SW480 (cell line): ENCODE measurements around the gene TMEM208.

Experiments
- DNase-seq: peaks from one replicate; pipeline ENCODE4 v3.0.0-alpha.2; 2016; ENCODE audit warnings: low spot score

The TMEM208 gene

GRCh38 chr16:67252609-67253497, 25.9 kb downstream of the TMEM208 start:
- no peak for DNase-seq

- no peak for DNase-seq
These were observed 28.0 kb downstream of the TMEM208 start for GRCh38 chr16:67254801-67255552.

GRCh38 chr16:67255553-67256221, 28.8 kb downstream of the TMEM208 start:
- no peak for DNase-seq

DNA sequence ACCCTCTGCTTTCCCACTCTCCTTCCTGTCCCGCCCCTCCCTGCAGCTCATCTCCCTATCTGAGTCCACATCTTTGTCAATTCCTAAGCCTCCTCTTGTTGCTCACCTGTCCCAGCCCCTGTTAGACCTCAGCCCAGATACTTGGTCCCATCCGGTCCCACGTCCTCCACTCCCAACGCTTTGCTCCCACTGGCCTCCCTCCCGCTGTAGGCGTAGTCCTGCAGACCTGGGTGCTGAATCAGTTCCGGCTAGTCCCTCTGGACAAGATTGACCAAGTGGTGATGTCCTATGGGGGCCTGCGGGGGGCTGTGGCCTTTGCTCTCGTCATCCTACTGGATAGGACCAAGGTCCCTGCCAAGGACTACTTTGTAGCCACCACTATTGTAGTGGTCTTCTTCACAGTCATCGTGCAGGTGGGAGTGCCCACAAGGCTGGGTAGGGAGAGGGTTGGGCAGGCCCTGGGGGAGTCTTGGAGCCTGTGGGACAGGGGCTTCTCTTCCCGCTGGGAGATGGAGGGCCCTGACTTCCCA, 29.8 kb downstream of the TMEM208 start:
- DNase-seq: no peak

- DNase-seq: no peak
These were observed 30.7 kb downstream of the TMEM208 start for GRCh38 chr16:67257486-67258160.

- no peak for DNase-seq
These were observed 31.4 kb downstream of the TMEM208 start for GRCh38 chr16:67258161-67258835.

- DNase-seq: no peak
These were observed 32.8 kb downstream of the TMEM208 start for GRCh38 chr16:67259705-67260104.

DNA sequence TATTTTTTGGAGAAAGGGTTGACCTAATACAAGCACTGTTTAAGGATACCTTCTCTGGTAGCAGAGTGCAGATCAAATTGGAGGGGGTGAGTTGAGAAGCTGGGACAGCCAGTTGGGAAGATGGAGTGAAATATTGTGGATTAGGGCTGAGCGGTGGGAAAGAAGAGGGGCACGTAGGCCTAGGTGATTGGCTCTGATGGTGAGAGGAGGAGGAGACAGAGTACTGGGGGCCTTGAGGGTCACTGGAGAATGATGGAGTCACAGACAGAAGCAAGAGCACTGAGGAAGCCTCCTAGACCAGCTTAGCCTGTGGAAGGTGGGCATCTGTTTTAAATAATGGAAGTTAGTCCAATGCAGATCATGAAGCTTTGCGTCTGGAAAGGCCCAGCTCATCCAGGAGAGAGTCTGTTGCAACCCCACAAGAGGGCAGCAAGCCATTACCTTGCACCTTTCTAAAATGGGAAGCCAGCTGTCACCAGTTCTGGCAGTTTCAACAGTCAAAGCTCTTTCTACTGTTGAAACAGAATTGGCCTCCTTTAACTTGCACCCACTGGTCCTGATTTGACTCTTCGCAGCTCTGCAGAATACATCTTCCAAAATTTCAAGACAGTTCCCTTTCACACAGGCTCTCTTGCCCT, 33.6 kb downstream of the TMEM208 start:
- DNase-seq: peak; percentile 59

- no peak for DNase-seq
These were observed 36.3 kb downstream of the TMEM208 start for GRCh38 chr16:67263201-67263600.

- no peak for DNase-seq
These were observed 37.3 kb downstream of the TMEM208 start for GRCh38 chr16:67264277-67264676.

DNA sequence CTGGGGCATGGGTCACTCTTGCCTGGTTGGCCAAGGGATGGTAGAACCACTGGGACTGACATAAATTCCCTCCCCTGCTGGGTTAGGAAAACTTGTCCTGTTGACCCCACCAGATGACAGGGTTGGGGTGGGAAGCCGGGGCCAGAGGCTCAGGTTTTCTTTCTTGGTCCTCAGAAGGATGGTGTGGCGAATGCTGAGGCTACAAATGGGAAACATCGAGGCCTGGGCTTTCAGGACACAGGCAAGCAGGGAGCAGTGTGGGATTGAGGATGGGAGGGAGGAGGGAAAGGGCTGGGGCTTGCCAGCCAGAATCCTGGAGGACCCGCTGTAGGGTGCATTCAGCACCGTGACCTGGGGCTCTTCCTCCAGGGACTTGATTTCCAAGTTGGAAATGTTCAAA, 37.9 kb downstream of the TMEM208 start:
- no peak for DNase-seq

- DNase-seq: no peak
These were observed 38.9 kb downstream of the TMEM208 start for GRCh38 chr16:67265834-67266233.

- DNase-seq: peak; percentile 40
These were observed 41.2 kb downstream of the TMEM208 start for GRCh38 chr16:67268136-67268579.

DNA sequence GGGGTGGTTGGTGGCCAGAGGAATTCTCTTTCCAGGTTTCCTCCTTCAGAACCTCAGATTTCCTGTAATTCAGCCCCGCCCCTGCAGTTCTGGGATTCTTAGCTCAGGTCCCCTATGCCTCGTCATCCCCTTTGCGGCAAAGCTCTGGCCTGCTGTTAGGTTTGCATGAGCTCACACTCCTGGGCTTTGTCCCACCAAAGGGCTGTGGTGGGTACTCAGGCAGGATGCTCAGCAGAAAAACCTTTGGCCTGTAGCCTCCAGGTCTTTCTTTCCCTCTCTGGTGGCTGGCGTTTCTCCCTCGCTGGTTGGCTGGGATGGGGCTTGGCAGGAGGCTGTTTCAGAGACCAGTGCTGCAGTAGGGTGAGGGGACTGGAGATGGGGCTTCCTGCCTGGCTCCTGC, 42.8 kb downstream of the TMEM208 start:
- no peak for DNase-seq

- DNase-seq: no peak
These were observed 44.0 kb downstream of the TMEM208 start for GRCh38 chr16:67270931-67271338.

- DNase-seq: no peak
These were observed 44.5 kb downstream of the TMEM208 start for GRCh38 chr16:67271446-67271845.

DNA sequence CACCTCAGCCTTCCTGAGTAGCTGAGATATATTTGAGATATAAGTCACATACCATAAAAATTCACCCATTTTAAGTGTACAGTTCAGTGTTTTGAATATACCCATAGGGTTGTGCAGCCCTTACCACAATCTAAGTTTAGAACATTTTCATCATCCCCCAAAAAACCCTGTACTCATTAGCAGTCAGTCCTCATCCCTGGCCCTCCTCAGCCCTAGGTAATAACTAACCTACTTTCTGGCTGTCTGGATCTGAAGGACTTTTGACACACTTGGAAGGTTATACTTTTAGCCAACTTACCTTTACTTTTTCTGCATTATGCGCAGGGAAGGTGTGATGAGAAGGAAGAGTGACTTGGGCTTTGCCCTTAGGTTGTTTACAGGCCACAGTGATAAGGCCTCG, 48.4 kb downstream of the TMEM208 start:
- DNase-seq: no peak

DNA sequence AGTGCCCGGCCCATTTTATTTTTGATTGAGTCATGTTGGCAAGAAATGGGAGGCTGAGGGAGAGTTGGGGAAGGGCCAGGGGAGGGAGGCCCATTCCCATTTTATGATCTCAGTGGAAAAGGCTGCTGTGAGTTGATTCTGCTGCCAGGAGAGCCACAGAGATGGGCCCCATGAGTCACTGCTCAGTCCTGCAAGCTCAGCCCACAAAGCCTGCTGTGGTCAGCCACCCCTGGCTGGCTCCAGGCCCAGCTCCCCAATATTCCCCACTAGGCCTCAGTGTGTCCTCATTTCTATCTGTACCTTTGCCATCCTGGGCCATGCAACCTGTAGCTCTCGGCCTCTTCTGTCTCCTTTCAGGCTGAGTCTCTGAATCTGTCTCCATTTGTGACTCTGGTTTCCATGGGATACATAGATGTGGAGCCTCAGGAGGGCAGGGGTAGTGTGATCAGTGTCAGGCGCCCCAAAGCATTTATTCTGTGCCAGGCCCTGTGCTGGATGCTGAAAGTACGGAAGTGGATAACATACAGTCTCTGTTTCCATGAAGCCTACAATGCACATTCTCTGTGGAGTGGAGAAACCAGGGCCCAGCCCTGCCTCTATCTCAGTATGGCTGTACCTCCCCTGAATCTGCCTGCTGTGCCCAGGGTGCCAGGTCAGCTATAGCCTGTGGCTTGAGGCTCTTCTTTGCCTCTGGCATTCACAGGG, 50.5 kb downstream of the TMEM208 start:
- DNase-seq: peak; percentile 94

DNA sequence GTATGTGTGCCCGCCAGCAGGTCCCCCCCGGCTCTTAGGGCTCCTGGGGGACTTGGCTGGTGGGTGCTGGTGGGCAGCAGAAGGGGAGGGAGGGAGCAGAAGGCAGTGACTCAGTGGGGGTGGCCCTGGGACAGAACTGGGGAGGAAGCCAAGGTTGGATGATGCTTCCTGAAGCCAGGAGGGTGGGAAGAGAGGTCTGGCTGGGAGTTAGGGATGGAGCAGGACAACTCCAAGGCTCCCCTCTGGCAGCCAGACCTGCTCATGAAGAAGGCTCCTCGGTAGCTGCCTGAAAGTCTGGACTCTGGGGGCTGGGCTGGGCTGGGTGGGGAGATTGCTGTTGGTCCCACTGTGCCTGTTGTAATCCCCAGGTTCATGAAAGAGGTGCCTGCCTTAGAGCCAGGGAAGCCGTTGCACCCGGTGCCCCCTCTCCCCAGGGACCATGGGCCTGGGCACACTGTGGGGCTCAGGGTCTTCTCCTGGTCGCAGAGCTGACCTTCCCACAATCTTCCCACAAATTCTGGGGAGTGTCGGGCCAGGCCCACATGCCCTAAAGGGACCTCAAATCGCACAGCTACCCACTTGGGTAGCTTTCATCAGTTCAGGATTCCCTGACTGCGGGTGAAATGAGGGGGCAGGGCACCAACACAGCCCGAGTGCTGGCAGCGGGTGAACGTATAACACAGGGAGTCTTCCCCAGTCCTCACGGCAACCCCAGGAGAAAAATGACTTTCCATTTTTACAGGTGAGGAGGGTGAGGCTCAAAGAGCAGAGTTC, 51.3 kb downstream of the TMEM208 start:
- no peak for DNase-seq
